NAMALWA (cell line): ENCODE results near the gene FAM161A.
"Not testable (repeated sequence)": the region's sequence is repeated elsewhere in the genome, so short reads cannot be mapped to it uniquely, and the experiment has no call there.

Experiments used
- DNase-seq: peaks from one replicate; pipeline ENCODE4 v3.0.0-alpha.2; 2015; ENCODE audit warnings: low spot score

The FAM161A gene, protein sequence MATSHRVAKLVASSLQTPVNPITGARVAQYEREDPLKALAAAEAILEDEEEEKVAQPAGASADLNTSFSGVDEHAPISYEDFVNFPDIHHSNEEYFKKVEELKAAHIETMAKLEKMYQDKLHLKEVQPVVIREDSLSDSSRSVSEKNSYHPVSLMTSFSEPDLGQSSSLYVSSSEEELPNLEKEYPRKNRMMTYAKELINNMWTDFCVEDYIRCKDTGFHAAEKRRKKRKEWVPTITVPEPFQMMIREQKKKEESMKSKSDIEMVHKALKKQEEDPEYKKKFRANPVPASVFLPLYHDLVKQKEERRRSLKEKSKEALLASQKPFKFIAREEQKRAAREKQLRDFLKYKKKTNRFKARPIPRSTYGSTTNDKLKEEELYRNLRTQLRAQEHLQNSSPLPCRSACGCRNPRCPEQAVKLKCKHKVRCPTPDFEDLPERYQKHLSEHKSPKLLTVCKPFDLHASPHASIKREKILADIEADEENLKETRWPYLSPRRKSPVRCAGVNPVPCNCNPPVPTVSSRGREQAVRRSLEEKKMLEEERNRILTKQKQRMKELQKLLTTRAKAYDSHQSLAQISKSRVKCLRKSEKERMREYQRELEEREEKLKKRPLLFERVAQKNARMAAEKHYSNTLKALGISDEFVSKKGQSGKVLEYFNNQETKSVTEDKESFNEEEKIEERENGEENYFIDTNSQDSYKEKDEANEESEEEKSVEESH

DNA sequence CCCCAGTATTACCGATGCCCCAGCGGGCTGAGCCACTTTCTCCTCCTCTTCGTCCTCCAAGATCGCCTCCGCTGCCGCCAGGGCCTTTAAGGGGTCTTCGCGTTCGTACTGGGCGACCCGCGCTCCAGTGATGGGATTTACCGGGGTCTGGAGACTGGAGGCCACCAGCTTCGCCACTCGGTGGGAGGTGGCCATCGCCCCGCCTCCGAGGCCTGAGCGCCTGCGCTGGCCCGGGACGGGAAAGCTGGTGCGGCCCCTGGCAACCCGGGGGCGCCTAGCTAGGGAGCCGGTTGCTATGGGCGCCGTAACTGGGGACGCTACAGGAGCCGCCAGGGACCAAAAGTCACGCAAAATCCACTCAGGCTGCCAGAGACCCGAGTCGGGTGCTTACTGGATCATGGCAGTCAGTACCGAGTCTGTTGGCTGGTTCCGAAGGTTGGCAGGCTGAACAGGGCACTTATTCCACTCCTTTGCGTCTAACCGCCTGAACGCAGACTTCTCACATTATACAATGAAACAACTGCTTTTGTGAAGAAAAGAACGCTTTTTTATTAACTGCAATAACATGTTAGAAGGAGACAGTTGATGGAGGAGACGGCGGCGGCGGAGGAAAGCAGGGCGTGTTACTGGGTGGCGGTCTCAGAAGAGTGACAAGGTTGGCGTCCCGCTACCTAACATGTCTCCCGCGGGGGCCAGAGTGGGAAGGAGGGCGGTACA, at the start of gene FAM161A:
Gene FAM161A (minus strand): TSS at position 214 of the 717 bp plus-strand sequence. CDS start 19 bp downstream, at position 195.
- peak; percentile 82 for DNase-seq

DNA sequence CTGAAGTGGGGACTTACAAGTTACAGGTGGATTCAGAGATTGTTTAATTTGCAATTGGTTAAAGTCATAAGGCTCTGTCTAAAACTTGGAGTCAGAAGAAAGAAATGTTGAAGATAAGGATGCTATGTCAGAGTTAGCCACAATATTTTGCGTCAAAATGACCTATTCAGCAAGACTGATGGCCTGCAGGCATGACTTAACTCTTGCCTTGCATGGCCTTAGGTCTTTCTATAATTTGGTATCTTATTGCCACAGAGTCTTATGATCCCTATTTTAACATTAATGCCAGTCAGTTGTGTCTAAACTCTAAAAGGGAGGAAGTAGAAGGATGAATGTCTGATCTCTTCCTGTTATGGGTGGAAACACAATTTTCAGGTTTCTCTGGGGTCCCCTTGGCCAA, 46.4 kb upstream of the FAM161A start:
- no peak for DNase-seq

DNA sequence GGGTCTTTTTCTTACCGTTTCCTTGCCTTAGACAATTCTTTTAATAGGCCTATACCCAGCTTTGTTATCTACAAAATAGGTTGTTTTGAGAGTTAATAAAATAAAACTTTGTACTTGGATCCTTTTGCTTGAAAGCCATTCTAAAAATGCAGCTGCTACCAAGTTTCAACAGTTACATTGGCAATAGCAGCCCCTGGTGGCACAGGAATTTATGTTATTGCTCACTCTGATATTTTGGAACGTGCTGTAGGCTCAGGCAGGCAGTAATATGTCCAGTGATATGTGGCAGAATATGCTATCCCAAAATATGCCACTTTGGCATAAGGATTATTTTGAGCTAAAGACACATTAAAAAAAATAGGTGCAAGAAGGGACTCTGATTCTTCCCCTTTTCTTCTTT, 45.0 kb upstream of the FAM161A start:
- DNase-seq, result peak; percentile 70

DNA sequence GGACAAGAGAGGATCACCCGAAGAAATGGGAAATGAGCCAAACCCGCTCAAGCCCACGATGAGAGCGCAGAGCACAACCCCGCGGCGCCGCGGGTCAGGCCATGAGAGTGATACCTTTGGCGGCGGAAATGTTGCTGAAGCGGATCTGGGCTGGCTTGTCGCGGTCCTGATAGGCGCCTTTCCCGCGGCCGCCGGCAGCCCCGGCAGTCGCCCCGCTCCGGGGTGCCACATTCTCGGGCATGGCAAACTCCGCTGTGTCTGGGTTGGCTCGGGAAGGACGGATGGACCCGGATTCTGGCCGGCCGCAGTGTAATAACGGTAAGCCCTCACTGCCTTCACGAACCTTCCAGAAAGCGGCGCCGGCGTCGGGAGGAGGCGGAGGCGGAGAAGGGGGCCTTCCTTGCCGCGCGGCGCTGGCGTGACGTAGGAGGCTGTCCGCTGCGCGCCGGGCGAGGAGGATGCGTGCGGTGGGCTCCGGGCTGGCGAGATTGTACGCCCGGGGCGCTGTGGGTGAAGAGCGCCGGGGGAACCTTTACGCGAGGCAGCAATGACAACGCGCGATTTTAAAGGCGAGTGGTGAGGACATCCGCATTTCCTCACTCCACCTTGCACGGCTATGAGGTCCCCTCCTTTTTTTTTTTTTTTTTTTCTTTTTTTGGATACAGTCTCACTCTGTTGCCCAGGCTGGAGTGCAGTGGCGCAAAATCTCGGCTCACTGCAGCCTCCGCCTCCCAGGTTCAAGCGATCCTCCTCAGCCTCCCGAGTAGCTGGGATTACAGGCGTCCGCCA, 34.6 kb upstream of the FAM161A start, which contains the start of gene CCT4:
Gene CCT4 (minus strand): TSS at position 390 of the 789 bp plus-strand sequence. CDS start 149 bp downstream, at position 241.
- DNase-seq, result peak; percentile 95

DNA sequence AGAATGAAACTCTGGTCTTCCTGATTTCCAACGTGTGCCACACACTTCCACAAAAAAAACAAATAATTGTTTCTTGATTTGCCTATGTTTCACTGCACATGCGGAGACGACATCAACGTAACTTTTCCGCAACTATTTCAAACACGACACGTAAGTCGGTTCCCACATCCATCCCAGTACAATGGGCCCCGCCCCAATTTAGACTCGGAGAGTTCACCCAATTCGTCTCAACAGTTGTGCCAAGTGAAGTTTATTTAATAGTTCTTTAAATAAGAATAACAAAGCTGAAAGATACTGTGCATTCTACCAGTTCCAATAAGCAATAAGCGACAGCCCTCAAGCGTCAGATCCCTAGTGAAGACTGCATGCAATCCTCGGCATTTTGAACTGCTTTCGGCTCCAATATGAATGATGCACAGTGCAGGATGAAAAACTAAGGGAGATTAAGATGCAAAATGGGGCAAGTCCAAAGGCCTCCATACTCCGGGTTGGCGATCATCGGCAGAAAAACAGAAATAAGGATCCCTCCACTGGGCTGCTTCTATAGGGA, 33.9 kb upstream of the FAM161A start:
- DNase-seq, result no peak

DNA sequence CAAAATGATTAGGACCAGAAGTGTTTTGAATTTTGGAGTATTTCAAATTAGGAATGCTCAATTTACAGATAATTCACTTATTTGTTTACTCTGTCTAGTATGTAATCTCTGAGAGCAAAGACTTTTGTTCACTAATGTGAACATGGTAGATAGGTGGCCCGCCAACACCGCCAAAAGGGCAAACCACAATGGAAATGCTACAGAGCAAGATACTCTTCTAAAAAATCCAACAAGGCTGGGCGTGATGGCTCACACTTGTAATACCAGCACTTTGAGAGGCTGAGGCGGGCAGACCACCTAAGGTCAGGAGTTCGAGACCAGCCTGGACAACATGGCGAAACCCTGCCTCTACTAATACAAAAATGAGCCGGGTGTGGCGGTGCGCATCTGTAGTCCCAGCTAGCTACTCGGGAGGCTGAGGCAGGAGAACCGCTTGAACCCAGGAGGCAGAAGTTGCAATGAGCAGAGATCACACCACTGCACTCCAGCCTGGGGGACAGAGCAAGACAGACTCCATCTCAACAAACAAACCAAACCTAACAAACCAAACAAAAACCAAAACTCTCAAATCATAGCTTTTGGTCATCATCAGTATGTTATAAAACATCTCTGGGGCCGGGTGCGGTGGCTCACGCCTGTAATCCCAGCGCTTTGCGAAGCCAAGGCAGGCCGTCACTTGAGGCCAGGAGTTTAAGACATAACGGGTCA, 32.2 kb upstream of the FAM161A start:
- no peak for DNase-seq

DNA sequence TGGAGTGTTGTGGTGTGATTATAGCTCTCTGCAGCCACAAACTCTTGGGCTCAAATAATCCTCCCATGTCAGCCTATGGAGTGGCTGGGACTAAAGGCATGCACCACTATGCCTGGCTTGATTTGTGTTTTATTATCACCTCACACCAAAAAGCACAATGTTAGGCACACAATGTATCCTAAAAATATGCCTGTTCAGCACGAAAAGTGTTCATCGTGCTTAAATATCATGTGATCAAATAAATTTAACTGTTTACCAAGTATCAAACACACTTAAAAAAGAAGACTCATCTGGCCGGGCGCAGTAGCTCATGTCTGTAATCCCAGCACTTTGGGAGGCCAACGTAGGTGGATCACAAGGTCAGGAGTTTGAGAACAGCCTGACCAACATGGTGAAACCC, 29.0 kb upstream of the FAM161A start:
- no peak for DNase-seq

DNA sequence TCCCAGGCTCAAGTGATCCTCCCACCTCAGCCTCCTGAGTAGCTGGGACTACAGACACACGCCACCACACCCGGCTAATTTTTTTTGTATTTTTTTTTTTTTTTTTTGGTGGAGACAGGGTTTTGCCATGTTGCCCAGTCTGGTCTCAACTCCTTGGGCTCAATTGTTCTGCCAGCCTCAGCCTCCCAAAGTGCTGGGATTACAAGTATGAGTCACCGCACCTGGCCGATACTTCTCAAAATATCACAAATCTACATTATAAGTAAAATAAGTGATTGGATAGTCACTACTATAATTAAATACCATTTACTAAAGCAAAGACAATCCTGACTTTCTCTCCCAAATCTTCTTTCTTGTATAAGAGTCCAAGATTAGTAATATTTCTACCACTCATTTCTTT, 25.5 kb upstream of the FAM161A start:
- not testable (repeated sequence) for DNase-seq

DNA sequence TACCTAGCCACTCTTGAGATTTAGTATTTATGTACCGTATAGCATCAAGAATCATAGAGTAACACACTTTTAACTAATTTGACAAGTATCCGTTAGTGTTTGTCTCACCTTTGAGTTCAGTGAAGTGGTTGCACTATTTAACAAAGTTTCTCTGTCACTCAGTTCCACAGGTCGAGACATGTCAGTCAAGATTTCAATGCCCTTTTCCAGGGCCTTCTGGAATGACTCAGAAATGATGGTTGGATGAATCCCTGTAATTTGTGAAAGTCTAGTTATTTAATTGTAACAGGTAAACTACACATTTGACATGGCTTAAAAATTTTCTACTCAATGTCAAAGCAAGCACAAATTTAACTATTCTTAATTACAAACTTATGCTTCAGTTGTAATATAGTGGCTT, 24.9 kb upstream of the FAM161A start:
- no peak for DNase-seq

DNA sequence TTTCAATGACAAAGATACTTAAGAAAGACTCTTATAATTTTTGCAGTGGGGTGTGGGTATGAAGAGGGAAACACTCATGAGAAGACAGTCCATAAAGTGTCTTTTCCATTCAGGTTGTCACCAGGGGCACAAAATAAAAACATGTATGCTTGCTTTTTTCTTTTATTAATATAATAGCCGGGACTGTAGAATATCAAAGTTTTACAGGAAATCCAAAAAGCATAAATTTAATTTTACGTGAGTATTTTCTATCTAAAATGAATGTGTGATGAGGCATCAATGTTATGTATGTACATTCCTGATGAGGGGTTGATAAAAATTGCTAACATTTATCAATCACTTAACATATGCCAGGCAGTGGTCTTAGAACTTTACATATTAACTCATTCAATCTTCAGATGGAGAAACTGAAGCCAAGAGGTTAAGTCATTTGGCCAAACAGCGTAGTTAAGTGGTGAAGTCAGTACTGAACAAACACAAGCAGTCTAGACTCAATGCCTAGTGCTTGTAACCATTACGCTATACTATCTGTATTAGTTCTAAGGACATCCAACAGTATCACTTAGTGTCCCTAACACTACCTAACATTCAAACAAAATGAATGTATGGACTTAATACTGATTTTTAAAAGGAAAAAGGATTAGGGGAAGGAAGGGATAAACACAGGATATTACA, 23.8 kb upstream of the FAM161A start:
- no peak for DNase-seq

DNA sequence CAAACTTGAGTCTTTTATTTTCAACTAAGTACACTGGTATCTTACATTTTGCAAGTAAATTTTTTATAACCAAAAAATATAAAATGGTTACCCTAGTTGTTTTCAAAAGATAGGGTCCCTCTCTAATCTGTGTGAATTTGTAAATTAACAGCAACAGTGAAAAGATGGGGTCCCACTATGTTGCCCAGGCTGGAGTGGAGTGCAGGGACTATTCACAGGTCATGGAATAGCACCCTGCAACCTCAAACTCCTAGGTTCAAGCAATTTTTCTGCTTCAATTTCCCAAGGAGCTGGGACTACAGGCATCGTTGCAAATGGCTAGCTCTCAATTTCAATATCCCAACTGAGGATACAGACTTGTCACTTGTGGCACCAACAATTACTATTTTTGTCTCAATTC, 22.5 kb upstream of the FAM161A start:
- DNase-seq, result no peak

DNA sequence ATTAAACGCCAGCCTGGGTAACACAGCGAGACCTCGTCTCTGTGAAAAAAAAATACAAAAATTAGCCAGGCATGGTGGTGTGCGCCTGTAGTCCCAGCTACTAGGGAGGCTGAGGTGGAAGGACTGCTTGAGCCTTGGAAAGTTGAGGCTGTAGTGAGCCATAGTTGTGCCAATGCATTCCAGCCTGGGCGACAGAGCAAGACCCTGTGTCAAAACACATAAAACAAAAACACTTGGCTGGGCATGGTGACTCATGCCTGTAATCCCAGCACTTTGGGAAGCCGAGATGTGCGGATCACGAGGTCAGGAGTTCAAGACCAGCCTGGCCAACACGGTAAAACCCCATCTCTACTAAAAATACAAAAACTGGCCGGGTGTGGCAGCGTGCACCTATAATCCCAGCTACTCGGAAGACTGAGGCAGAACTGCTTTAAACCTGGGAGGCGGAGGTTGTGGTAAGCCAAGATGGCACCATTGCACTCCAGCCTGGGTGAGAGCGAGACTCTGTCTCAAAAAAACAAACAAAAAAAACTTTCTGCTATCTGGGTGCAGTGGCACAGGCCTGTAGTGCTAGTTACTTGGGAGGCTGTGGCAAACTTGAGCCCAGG, 12.7 kb upstream of the FAM161A start:
- not testable (repeated sequence) for DNase-seq

DNA sequence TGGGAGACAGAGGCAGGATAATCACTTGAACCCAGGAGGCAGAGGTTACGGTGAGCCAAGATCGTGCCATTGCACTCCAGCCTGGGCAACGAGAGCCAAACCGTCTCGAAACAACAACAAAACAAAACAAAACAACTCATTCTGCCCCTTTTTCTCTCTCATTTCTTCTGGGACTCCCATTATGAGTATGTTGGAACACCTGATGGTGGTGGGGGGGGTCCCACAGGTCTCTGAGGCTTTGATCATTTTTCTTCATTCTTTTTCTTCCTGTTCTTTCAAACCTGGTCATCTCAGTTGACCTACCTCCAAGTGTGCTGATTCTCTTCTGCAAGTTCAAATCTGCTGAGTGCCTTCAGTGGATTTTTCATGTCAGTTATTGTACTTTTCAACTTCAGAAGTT, 8.2 kb upstream of the FAM161A start:
- DNase-seq, result no peak

DNA sequence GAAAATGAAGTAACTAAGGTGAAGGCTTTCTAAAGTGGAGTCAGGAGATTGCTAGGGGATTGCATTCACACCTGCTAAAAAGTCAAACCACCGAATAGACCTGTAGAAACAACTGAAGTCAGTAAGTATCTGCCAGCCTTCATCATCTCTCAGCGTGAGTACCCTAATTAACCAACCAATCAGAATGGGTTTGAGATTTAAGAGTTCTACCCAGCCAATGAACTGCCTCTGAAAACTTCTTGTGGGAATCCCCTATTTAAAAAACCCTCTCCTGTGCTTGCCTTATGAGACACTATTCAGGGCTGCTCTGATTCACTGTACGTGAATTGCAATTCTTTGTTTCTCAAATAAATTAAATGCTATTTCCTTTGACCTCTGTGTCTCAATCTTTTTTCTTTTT, 3.4 kb upstream of the FAM161A start:
- DNase-seq, result peak; percentile 26

DNA sequence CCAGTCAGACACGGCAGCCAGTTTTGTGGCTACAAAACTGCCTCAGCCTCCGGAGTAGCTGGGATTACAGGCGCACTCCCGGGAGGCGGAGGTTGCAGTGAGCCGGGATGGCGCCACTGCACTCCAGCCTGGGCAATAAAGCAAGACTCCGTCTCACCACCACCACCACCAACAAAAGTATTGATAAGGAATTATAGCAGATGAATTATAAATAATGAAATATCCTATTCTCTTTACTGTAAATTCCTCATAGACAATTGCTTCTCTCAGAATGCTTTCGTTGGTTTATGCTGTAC, 1.4 kb upstream of the FAM161A start:
- DNase-seq, result no peak

DNA sequence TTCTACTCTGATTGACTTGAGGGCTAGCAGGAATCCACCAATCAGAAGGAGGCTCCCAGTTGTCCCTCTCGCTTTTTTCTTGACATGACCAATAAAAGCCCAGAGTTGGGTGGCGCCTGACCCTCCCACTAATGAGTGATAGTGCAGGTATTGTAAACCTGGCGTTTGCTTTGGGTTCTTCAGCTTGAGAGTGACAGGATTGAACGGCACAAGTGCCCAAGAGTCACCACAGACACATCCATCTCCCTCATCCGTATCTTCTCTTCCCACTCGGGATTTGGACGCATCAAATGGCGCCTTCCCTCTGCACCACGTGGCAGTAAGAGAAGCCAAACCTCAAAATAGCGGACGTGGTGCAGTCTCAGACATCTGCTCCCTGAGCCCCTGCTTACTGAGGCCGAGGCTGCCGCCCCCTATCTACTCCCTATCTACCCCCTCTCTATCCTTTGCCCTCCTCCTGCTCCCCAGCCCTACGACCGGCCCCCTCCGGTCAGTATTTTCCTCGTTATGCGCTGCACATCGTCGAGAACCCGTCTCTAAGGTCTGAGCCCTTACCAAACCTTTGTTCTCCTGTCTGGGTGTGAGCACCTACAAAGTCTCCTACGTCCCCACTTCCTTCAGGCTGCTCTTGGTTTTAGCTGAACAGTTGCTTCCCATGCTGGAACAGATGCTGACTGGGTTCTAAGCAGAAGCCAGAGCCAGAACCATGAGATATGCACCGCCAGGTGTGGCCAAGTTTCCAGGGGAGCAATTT, 881 bp upstream of the FAM161A start:
- DNase-seq, result peak; percentile 99

DNA sequence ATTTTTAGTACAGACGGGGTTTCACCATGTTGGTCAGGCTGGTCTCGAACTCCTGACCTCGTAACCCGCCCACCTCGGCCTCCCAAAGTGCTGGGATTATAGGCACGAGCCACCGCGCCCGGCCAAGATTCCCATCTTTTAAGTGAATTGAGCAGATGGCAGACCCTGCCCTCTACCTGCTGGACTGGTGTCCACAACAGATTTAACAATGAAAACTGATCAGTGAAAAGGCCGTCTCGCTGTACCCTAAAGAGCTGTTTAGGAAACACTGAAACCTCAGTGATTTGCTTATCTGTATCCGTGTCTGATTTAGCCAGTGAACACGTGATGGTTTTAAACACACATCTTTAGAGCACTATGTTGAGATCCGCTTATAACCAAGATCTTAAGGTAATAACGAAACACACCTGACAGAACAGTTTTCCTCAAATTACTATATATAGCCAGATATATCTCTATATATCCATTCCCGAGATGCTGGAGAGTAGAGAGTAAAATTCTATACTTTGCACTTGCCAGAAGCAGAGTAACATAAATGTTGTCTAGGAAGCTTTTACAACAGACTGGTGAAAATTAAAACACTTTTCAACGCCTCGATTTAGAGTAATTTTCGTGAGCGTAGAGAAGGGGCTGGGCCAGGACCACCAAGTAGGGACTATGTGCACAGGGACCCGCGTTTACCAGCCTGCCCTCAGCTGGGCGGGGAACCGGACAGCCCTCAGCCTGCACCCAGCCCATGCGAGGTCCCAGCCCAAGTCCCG, 594 bp downstream of the FAM161A start:
- peak; percentile 59 for DNase-seq

DNA sequence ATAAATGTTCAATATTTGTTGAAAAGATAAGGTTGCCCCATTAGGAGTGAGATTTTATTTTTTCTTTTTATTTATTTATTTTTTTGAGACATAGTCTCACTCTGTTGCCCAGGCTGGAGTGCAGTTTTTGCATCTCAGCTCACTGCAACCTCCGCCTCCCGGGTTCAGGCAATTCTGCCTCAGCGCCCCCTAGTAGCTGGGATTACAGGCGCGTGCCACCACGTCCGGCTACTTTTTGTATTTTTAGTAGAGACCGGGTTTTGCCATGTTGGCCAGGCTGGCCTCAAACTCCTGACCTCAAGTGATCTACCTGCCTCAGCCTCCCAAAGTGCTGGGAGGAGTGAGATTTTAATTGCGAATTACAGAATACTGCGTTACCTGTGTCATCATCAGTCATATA, 2.6 kb downstream of the FAM161A start:
- not testable (repeated sequence) for DNase-seq

DNA sequence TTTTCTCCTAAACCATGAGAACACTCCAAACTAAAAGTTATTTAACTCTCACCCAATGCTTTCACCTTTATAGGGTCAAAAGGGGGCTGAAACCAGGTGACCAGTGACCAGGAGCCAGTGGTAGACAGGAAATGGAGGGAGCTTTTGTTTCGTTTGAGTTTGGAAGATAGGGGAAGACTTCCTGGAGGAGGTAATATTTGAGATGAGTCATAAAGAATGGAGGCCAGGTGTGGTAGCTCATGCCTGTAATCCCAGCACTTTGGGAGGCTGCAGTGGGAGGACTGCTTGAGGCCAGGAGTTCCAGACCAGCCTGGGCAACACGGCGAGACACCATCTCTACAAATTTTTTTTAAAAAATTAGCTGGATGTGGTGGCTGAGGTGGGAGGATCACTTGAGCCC, 8.5 kb downstream of the FAM161A start:
- DNase-seq, result no peak
